Pancreas (tissue), 10 donors: ENCODE results near the gene BICRAL. TPM values are rescaled to one million over a fixed set of nuclear protein-coding genes. Genes with fewer than 3 reads are reported as not detected.

Experiments
- ATAC-seq, 4 donors: fragments of 200-7000 bp; cut with Tn5 transposase; one replicate each; pipeline versions ENCODE4 v1.8.0 to v1.9.1; 2020; ENCODE audit warnings: mild to moderate bottlenecking in 4 of 4, moderate library complexity in 4 of 4
- DNase-seq, 6 donors: peaks; one replicate each; pipeline ENCODE4 v3.0.0-alpha.2; 2020
- FAIRE-seq: peaks from 2 replicates; lab custom pipeline; 2012; peaks lifted over from hg19 to GRCh38; lab: Jason Lieb, UNC
- H3K27ac ChIP-seq, 4 donors: fragments of 200-600 bp; sonication (generic); 1 replicate in 3 of 4; 2 replicates in 1 of 4; pipeline versions ENCODE4 v1.5.0 to v1.8.0; 2020
- H3K27me3 ChIP-seq, 4 donors: fragments of 200-600 bp; one replicate each; pipeline ENCODE4 v1.8.0; 2021
- H3K36me3 ChIP-seq, 3 donors: fragments of 200-600 bp; sonication (generic) in 1 of 3; one replicate each; pipeline versions ENCODE4 v1.5.0 to v1.8.0; 2020 to 2021
- H3K4me1 ChIP-seq, 3 donors: fragments of 200-600 bp; one replicate each; pipeline ENCODE4 v1.8.0; 2021
- H3K4me3 ChIP-seq, 4 donors: fragments of 200-600 bp; sonication (generic) in 2 of 4; one replicate each; pipeline versions ENCODE4 v1.5.0 to v1.8.0; 2020 to 2021
- H3K9me3 ChIP-seq, 4 donors: fragments of 200-600 bp; one replicate each; pipeline ENCODE4 v1.8.0; 2021
- WGBS, 2 donors: extraction: QIAGEN DNeasy Blood & Tissue Kit; methylation state at CpG; one replicate each; pipeline ENCODE4 v1.1.7; 2013; 5-methylcytosine and 5-hydroxymethylcytosine counted together
- intact Hi-C, 3 donors: fragments of 100-400 bp; cut with DNase I; formaldehyde crosslinking; loops; one replicate each; pipeline versions ENCODE4 v1.11.1 to v1.14.2; 2022
- polyA plus RNA-seq, 2 donors: library from polyadenylated mRNA; stranded (reverse); fragments of 200-250 nt; gene quantifications; one replicate each; pipeline ENCODE4 v1.2.3, GENCODE V29; 2013
- total RNA-seq, 6 donors: library from RNA; stranded (reverse); fragmentation: NEBNext Ultra II Directional in 4 of 6; extraction: Animal tissue kit (Norgen Biotek cat#: 25700) in 4 of 6; gene quantifications; one replicate each; pipeline versions ENCODE4 v1.2.1 to v1.2.4, GENCODE V29; 2021 to 2023
- TF ChIP-seq, protein P1 (sequence below), 4 donors: fragments of 200-600 bp; sonication (generic) in 3 of 4; IDR thresholded peaks; one replicate each; pipeline versions ENCODE4 v1.5.0 to v1.8.0; 2021; ENCODE audit warnings: antibody characterized with exemption in 4 of 4
- donor health status: healthy with polysubstance abuse.
- donor health status: DM: no; HTN: no; CAD: no; lungs with moderate emphysema.
- donor health status: DM: no; HTN: no; CAD: no.
- donor health status: control.
- donor health status: control.
- donor health status: Bipolar disorder and iron deficiency.
- donor health status: DM: yes; HTN: yes; CAD: no.
- donor health status: DM: no; HTN: no; CAD: no.
- donor health status: DM: no; HTN: no; CAD: no.
- donor health status: DM: yes; HTN: yes; CAD: no.

BICRAL gene
- total and polyA plus RNA-seq, 8 donors: 2.9 to 10.5 (median 7.1) TPM

- intact Hi-C loops: no loop called here
- TF ChIP-seq, protein P1, sequence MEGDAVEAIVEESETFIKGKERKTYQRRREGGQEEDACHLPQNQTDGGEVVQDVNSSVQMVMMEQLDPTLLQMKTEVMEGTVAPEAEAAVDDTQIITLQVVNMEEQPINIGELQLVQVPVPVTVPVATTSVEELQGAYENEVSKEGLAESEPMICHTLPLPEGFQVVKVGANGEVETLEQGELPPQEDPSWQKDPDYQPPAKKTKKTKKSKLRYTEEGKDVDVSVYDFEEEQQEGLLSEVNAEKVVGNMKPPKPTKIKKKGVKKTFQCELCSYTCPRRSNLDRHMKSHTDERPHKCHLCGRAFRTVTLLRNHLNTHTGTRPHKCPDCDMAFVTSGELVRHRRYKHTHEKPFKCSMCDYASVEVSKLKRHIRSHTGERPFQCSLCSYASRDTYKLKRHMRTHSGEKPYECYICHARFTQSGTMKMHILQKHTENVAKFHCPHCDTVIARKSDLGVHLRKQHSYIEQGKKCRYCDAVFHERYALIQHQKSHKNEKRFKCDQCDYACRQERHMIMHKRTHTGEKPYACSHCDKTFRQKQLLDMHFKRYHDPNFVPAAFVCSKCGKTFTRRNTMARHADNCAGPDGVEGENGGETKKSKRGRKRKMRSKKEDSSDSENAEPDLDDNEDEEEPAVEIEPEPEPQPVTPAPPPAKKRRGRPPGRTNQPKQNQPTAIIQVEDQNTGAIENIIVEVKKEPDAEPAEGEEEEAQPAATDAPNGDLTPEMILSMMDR (IDR thresholded peaks at IDR 0.05): no peak
- no peak for FAIRE-seq
- DNase-seq: no peak
- peak in 1 of 4 donors; percentile 2 for ATAC-seq
- Histone ChIP-seq H3K4me1 (peaks cover 0 to 9% (median 5%) of the 10 kb centered on the region in 3 donors), H3K36me3 (no peaks in the 10 kb centered on the region), H3K27ac (peak overlapping the region in 1 of 4 donors; percentile 17), H3K4me3 (no peak overlapping the region), H3K27me3 (no peaks in the 10 kb centered on the region), H3K9me3 (no peaks in the 10 kb centered on the region)
- whole genome bisulfite sequencing, 2 donors: 69 to 77% methylated on average over 5 of the region's 5 CpGs
These were observed 39.5 kb upstream of the BICRAL start for GRCh38 chr6:42742116-42742894.

DNA sequence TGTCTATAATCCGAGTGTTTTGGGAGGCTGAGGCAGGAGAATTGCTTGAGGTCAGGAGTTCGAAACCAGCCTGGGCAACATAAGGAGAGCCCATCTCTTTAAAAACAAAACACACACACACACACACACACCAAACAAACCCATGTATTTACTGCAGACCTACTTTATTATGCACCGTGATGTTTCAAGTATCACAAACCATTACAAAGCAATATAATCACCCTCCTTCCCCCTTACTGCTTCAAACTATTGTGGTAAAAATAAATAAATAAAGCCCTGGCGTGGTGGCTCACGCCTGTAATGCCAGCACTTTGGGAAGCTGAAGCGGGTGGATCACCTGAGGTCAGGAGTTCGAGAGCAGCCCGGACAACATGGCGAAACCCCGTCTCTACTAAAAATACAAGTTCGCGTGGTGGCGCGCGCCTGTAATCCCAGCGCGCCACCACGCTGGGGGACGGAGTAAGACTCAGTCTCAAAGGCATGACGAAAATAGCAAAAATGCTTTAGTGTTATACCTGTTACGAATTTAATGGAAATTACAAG is 37.4 kb upstream of the BICRAL start:
- Histone ChIP-seq H3K4me1 (peaks cover 9 to 16% (median 11%) of the 10 kb centered on the region in 3 donors), H3K27ac (peak overlapping the region in 1 of 4 donors; percentile 37), H3K4me3 (peak overlapping the region; percentile 67 to 96 (median 92)), H3K27me3 (no peaks in the 10 kb centered on the region), H3K9me3 (no peaks in the 10 kb centered on the region), H3K36me3 (no peaks in the 10 kb centered on the region)
- DNase-seq (no peak), FAIRE-seq (no peak), ATAC-seq (no peak)
- WGBS, 2 donors: 36 to 38% methylated on average over 21 of the region's 21 CpGs
- intact Hi-C loops: no loop called here
- TF ChIP-seq, protein P1 (IDR thresholded peaks at IDR 0.05): no peak

DNA sequence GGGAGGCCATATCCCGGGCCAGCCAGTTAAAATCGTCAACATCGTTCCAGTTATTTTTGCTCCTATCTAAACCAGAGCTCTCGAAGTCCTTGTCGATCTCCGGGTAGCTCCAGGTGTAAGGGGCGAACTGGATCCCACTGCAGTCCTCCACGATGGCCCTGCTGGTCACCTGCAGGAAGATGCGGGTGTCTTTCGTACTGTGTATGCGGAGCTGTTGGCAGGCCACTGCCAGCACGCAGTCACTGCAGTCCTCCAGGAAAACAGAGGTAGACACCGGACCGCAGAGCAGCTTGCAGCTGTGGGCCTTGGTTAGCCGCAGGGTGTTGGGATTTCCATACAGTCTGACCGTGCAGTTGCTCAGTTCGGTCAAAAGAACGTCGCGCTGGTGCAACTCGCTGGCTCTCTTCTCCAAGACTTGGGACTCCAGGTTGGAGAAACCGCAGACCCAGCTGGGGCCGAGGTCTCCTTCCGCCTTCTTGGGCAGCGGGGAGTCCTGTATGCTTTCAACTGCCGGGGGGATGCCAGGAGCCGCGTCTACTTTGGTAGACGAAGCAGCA is 36.7 kb upstream of the BICRAL start:
- DNase-seq: peak in 5 of 6 donors; percentile 18 to 77 (median 39)
- no peak for FAIRE-seq
- intact Hi-C loops: no loop called here
- H3K36me3 ChIP-seq: no peaks in the 10 kb centered on the region
- 1% methylated on average over 29 of the region's 29 CpGs for WGBS, 2 donors
- H3K4me3 ChIP-seq: peak overlapping the region; percentile 67 to 96 (median 92)
- H3K9me3 ChIP-seq: no peaks in the 10 kb centered on the region
- peak in 3 of 4 donors; percentile 1 for ATAC-seq
- no peaks in the 10 kb centered on the region for H3K27me3 ChIP-seq
- peaks cover 9 to 17% (median 11%) of the 10 kb centered on the region in 3 donors for H3K4me1 ChIP-seq
- peak overlapping the region; percentile 89 to 97 (median 92) for H3K27ac ChIP-seq
- TF ChIP-seq, protein P1 (IDR thresholded peaks at IDR 0.05): no peak

DNA sequence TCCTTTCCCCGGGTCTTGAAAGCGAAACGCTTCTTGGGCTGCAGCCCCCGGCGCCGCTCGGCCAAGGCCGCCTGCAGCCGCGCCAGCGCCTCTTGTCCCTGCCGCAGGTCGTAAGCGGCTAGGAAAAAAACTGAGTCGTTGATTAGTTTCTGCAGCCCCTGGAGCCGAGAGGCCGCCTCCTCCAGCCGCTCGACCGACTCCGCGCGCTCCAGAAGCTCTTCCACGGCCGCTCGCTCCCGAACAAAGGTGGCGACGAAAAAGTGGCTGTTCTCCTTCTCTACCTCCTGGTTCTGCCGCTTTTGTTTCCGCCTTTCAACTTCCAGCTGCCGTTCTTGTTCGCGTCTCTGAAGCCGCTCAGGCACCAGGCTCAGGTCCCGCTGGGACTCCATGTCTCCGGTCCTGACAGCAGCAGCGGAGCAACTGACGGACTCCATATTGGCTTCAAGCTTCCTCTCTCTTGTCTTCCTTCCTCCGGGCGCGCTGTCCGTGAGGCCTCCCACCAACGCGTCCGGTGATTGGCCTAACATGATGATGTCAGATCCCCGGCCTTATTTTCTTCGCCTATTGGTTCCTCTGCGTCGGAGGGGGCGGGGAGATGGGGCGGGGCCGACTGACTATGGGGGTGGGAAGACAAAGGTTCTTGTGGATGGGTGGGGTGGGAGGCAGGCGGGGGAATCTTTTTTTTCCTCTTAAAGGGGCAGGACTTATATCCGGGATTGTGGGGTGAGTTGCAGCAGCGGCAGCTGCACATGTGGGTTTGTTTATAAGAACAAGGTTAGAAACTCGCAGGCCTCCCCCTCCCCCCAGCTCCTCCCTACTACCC is 36.0 kb upstream of the BICRAL start, which contains the start of gene TBCC:
TBCC (minus strand) TSS at position 464 of the 823 bp plus-strand sequence; CDS start at position 434, 30 bp downstream.
- peaks cover 9 to 17% (median 11%) of the 10 kb centered on the region in 3 donors for H3K4me1 ChIP-seq
- ATAC-seq (peak; percentile 85 to 91 (median 87)), FAIRE-seq (no peak), DNase-seq (peak; percentile 90 to 96 (median 96))
- H3K27me3 ChIP-seq: no peaks in the 10 kb centered on the region
- H3K36me3 ChIP-seq: no peaks in the 10 kb centered on the region
- 0% methylated on average over 57 of the region's 57 CpGs for WGBS, 2 donors
- H3K4me3 ChIP-seq: peak within 1 kb of the TSS; percentile 67 to 96 (median 92)
- intact Hi-C loops: no loop called here
- no peaks in the 10 kb centered on the region for H3K9me3 ChIP-seq
- TF ChIP-seq, protein P1 (IDR thresholded peaks at IDR 0.05): no peak
- peak within 1 kb of the TSS; percentile 89 to 97 (median 94) for H3K27ac ChIP-seq
